UCSD-AML1 (cell line): ENCODE results near the gene SBF2.
A peak's percentile ranks its signal among the peaks of the same experiment; 100 is the strongest.

Experiments used
- DNase-seq: peaks from one replicate; lab custom pipeline; 2025; ENCODE audit not compliant: unreplicated experiment; lab: John Stamatoyannopoulos, UW

SBF2 gene

DNA sequence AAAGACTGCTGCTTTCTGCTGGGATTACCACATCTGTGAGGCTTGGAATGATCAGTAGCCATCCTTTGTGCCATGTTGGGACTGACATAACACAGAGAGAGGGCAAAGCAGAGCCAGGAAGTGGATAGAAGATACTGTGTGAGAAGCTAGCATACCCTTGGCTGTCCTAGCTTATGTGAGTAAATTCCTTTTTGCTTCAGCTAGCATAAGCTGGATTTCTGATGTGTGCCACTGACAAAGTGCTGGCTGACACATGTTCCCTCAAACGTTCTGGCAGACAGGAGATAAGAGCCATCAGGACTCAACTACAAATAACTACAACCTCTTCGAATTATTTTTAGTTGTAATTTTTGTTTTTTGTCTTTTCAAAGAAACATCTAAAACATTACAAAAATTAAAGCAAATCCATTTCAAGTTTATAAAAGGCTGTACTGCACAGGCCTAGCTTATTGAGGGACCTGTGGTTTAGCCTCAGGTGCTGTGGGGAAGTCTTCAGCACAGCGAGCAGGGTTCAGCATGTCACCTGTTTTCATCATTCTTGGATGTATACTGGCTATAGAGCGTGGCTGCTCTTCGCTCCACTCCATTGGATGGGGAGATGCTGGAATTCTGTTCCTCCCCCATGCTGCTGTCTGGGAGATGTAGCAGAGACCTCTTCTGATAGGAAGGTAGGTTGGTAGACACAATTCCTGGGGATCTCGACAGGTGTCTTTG lies 509.3 kb downstream of the SBF2 start:
- no peak for DNase-seq

DNA sequence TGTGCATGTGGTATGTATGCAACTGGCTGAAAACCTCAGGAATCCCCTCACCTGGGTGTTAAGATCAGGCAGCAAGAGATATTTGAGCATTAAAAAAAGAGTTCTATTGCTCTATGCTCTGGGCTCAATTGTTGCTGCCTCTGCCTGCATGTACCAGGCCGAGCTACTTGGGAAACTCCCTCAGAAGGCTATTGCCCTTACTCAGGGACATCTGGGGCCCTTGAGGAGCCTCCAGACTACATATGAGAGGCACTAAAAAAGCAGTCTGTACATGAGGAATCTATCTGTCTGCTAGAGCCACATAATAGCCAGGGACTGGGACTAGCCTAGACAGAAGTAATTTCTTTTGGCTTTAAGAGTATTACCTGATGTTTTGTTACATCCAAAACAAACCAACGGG lies 510.0 kb downstream of the SBF2 start:
- no peak for DNase-seq

- no peak for DNase-seq
Measured at GRCh38 chr11:9780929-9781328, 513.1 kb downstream of the SBF2 start.

DNA sequence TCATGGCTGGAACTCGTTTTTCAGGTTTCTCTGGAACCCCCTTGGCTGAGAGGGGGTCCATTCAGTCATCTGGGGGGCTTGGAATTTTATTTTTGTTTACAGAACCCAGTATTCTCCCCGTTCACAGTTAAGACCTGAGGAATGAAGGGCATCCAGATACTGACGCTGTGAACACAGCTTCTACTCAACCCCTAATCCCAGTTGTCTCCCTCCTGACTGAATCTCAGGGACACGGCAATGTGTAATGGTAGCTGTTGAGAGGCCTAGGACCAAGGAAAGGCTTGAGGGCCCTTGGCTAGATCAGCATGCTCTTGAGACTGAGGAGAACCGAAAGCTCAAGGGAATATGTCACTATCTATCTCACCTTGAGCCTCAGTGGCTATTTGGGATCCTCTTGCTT lies 516.5 kb downstream of the SBF2 start:
- DNase-seq, result no peak

DNA sequence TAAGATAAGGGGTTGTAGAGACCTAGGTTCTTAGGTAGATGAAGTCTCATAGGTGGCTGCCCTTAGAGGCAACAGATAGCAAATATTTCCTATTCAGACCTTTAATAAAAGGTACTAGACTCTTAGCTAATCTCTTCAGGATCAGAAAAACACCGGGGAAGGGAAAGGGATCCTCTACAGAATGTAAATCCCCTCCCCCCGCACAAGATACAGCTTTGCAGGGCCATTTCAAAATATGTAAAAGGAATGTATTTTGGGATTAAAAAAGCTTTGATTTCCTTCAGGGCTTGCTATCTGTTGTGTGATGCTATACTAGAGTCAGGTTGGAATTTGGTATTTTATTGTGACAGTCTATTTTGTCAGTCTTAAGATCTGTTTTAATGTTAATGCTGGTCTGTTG lies 517.0 kb downstream of the SBF2 start:
- DNase-seq, result no peak

GRCh38 chr11:9776203-9776602 lies 517.8 kb downstream of the SBF2 start:
- DNase-seq, result no peak

- DNase-seq, result no peak
Measured at GRCh38 chr11:9775398-9775779, 518.6 kb downstream of the SBF2 start.

- no peak for DNase-seq
Measured at GRCh38 chr11:9774591-9775397, 519.2 kb downstream of the SBF2 start.

GRCh38 chr11:9774109-9774508 lies 519.9 kb downstream of the SBF2 start:
- no peak for DNase-seq

DNA sequence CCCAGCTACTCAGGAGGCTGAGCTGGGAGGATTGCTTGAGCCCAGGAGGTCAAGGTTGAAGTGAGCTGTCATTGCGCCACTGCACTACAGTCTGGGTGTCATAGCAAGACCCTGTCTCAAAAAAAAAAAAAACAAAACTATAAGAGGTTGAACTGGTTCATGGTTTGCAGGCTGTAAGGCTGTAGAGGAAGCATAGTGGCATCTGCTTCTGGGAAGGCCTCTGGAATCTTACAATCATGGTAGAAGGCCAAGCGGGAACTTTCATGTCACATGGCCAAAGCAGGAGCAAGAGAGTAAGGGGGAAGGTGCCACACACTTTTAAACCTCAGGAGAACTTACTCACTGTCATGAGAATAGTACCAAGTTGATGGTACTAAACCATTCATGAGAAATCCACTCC lies 520.5 kb downstream of the SBF2 start:
- no peak for DNase-seq

DNA sequence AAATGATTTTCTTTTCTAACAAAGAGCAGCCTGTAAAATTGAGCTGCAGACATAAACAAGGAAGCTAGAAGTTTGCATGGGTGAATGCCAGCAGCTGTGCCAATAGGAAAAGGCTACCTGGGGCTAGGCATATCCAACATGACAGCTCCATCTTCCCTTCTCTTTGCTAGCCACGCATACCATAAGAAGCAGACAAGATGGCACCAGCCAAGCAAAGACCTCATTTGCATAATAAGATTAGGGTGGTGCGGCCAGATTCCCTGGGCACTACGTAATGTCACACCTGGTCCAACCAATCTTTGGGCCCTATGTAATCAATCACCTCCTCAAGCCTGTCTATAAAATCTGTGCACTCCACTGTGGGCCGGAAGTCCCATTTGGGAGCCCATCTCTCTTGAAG lies 521.8 kb downstream of the SBF2 start:
- no peak for DNase-seq

DNA sequence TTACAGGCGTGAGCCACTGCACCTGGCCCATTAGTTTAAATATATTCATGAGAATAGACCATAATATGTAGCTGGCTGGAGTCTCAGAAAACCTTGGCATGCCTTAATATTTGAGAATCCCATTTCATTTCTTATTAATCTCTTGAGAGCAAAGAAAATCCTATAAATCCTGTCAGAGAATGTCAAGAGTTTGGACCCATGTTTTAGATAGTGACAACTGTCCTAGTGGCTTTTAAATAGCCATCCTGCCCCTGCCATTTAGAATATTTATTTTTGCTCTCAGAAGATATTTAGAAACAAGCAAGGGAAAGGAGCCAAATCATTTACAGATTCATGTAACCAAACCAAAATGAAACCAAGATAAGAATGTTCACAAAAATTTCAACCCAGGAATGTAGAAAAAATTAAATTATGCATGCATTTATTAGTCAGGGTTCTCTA lies 522.9 kb downstream of the SBF2 start:
- DNase-seq, result no peak

DNA sequence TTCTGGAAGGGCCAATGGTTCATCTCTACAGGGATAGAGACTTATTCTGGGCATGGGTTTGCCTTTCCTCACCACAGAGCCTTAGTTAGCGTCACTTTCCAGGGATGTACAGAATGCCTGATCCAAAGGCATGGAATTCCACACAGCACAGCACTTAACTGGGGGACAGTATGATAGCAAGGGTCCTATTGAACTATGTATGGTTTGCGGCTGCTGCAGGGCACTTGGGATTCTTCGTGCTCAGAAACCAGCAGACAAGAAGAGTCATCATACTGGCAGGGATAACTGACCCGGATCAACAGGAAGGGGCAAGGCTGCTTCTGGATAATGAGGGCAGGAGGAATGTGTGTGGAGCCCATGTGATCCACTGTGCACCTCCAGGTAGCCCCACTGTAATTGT lies 524.4 kb downstream of the SBF2 start:
- DNase-seq, result no peak

DNA sequence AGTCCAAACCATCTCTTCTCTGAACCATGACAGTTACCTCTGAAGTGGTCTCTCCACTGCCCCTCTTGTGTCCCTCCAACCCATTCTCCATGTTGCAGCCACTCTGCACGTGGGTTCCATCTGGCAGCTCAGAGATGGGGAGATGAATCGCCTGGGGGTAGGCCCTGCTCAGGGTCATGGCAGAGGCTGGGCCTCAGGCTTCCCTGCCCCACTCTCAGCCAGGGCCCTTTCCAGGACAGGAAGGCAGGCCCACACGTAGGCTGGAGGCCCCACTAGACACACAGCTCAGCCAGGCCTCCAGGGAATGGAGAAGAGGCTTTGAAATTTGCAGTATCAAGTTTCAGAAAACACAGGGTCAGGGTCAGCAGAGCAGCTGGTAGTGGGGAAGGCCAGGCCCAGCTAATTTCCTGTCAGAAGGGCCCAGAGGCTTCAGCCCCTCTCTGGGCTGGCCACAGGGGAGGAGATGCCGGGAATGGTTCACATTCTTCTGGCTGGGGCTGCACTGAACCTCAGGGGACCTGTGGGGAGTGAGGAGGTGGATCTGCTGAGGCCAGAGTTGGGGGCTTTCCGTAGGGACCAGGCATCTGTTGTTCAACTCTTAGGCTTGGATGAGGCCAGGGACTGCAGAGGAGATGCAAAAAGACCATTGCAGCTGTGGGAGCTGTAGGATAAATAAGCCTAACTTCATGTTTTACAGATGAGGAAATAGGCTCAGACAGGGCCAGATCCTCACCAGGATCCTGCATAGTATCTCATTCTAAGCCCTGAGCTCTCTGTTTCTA lies 528.5 kb downstream of the SBF2 start:
- no peak for DNase-seq

DNA sequence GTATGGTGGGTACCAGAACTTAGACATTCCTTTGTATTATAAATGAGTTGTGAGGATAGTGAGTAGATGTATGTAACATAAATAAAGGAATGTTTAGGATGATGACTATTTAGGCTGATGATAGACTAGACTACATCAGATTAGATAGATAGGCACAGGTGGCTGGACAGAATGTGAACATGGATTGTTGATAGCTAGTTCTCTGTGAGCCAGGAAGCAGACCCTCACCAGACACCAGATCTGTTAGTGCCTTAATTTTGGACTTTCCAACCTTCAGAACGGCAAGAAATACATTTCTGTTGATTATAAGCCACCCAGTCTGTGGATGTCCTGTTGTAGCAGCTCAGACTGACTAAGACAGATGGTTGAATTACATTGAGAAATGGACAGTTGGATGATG lies 530.7 kb downstream of the SBF2 start:
- DNase-seq, result no peak

GRCh38 chr11:9762531-9762930 lies 531.5 kb downstream of the SBF2 start:
- no peak for DNase-seq

- no peak for DNase-seq
Measured at GRCh38 chr11:9761441-9761945, 532.5 kb downstream of the SBF2 start.

- no peak for DNase-seq
Measured at GRCh38 chr11:9760193-9760575, 533.8 kb downstream of the SBF2 start.

DNA sequence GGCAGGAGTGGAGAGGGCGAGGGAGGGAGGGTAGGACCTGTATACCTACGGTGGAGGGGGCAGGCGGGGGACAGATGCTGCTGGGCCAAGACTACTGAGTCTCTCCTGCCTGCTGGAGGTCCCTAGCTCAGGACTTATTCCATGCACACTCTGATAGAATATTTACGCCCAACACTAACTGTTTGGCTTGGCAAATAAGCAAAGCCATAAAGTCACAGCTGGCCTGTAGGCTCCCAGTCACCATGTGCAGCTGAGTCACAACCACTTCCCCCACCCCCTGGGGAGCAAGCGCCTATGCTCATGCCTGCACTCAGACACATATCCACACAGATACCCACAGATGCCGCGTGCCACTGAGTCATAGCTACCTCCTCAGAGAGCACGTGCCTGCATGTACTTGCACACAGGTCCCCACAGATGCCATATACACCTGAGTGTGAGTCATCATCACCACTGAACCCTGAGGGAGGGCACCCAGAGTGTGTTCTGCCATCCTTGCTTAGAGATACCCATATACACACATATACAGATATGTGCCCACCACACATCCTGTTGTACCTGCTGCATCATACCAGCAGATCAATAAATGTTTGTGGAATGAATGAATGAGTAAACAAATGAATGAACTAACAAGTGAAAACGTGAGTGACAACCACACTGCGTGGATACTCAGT lies 534.4 kb downstream of the SBF2 start:
- DNase-seq, result peak; percentile 52

- peak; percentile 71 for DNase-seq
Measured at GRCh38 chr11:9758637-9759518, 535.1 kb downstream of the SBF2 start.
